ENCODE results near the gene PARL. TPM values are rescaled to one million over a fixed set of nuclear protein-coding genes. Genes with fewer than 3 reads are reported as not detected.

Gene PARL
- polyA plus RNA-seq, 1 of the 3 experiments (the other 2 are of a cell fraction) = 50.1 TPM

- H3K27ac ChIP-seq (ENCODE audit: low read depth in 2 of 2, low read length in 1 of 2) = no peak overlapping the region
- CTCF ChIA-PET = interaction anchor here (1.4 to 1.6 kb wide), 2 partner anchors 22 to 55 kb away, joined by 3 to 4 read pairs; no protein-coding TSS in a partner anchor
- peaks cover 0 to 17% of the 10 kb centered on the region in 2 experiments; a peak in 2 of 4 replicates for H3K4me1 ChIP-seq (ENCODE audit: control insufficient read depth in 1 of 2, insufficient read depth in 2 of 2, low read depth in 1 of 2, low read length in 1 of 2)
- H3K36me3 ChIP-seq (replicated peaks in 1 of 2; ENCODE audit: control insufficient read depth in 1 of 2, insufficient read depth in 2 of 2, low read length in 1 of 2) = no peaks in the 10 kb centered on the region
- 99% methylated on average over 10 of the region's 13 CpGs for WGBS (ENCODE audit: low lambda C conversion rate)
- H4K20me1 ChIP-seq (ENCODE audit: insufficient read depth) = 0 out of 2 replicates have a peak, but pooled peaks cover 3% of the 10 kb centered on the region
- no peak overlapping the region for H3K9ac ChIP-seq
- H3K9me3 ChIP-seq = no peaks in the 10 kb centered on the region
- H3K9me2 ChIP-seq = no peaks in the 10 kb centered on the region
- peaks cover 11% of the 10 kb centered on the region for H3F3A ChIP-seq (replicated peaks; ENCODE audit: insufficient read depth)
- TF ChIP-seq MAX (IDR thresholded peaks at IDR 0.05; ENCODE audit: low read depth) = no peak
- DNase-seq = no peak
- POLR2A ChIA-PET = no interaction called here
- H3K4me3 ChIP-seq (ENCODE audit: low read depth in 2 of 2, low read length in 1 of 2) = no peak overlapping the region
- H3K79me2 ChIP-seq (ENCODE audit: insufficient read depth) = no peaks in the 10 kb centered on the region
- no peaks in the 10 kb centered on the region for H3K27me3 ChIP-seq (ENCODE audit: insufficient read depth)
- no peak overlapping the region for H2AFZ ChIP-seq (ENCODE audit: low read depth)
- H3K4me2 ChIP-seq = no peak overlapping the region
These were observed 62.0 kb downstream of the PARL start for GRCh38 chr3:183822631-183823030.

GRCh38 chr3:183819831-183820230 lies 64.8 kb downstream of the PARL start:
- no peak overlapping the region for H3K27ac ChIP-seq (ENCODE audit: low read depth in 2 of 2, low read length in 1 of 2)
- peaks cover 0 to 5% of the 10 kb centered on the region in 2 experiments; a peak in 1 of 4 replicates for H3K4me1 ChIP-seq (ENCODE audit: control insufficient read depth in 1 of 2, insufficient read depth in 2 of 2, low read depth in 1 of 2, low read length in 1 of 2)
- H3K27me3 ChIP-seq (ENCODE audit: insufficient read depth) = no peaks in the 10 kb centered on the region
- no peaks in the 10 kb centered on the region for H4K20me1 ChIP-seq (ENCODE audit: insufficient read depth)
- no peak overlapping the region for H3K4me2 ChIP-seq
- peaks cover 0 to 5% of the 10 kb centered on the region in 2 experiments for H3K36me3 ChIP-seq (replicated peaks in 1 of 2; ENCODE audit: control insufficient read depth in 1 of 2, insufficient read depth in 2 of 2, low read length in 1 of 2)
- no peaks in the 10 kb centered on the region for H3F3A ChIP-seq (replicated peaks; ENCODE audit: insufficient read depth)
- no peak overlapping the region for H3K4me3 ChIP-seq (ENCODE audit: low read depth in 2 of 2, low read length in 1 of 2)
- 81% methylated on average over 4 of the region's 6 CpGs for WGBS (ENCODE audit: low lambda C conversion rate)
- no peak overlapping the region for H3K9ac ChIP-seq
- ChIA-PET POLR2A (no interaction called here), CTCF (no interaction called here)
- no peak for DNase-seq
- H3K79me2 ChIP-seq (ENCODE audit: insufficient read depth) = no peaks in the 10 kb centered on the region
- no peaks in the 10 kb centered on the region for H3K9me2 ChIP-seq
- H2AFZ ChIP-seq (ENCODE audit: low read depth) = no peak overlapping the region
- no peaks in the 10 kb centered on the region for H3K9me3 ChIP-seq
- TF ChIP-seq RFX5 (IDR thresholded peaks at IDR 0.05; ENCODE audit: low read length) (no peak), REST (IDR thresholded peaks at IDR 0.05; ENCODE audit: low read depth, low read length) (no peak), RCOR1 (IDR thresholded peaks at IDR 0.05; ENCODE audit: low read length) (no peak), FOSL2 (IDR thresholded peaks at IDR 0.05; ENCODE audit: borderline replicate concordance, low read depth) (no peak), CTCF (IDR thresholded peaks at IDR 0.05) (no peak), GATA2 (CRISPR knock-in tag; IDR thresholded peaks at IDR 0.05) (no peak), TEAD4 (IDR thresholded peaks at IDR 0.05; ENCODE audit: borderline replicate concordance, insufficient read depth) (no peak), USF2 (IDR thresholded peaks at IDR 0.05; ENCODE audit: borderline replicate concordance, low read depth, low read length) (no peak), PBX3 (IDR thresholded peaks at IDR 0.05) (no peak), TCF12 (IDR thresholded peaks at IDR 0.05) (no peak), POLR2AphosphoS5 (IDR thresholded peaks at IDR 0.05; ENCODE audit: low read depth, low read length) (no peak), GABPA (IDR thresholded peaks at IDR 0.05; ENCODE audit: low read depth) (no peak), YY1 (IDR thresholded peaks at IDR 0.05; ENCODE audit: low read depth) (no peak), ZBTB33 (IDR thresholded peaks at IDR 0.05; ENCODE audit: borderline replicate concordance, low read depth) (no peak), FOXM1 (IDR thresholded peaks at IDR 0.05; ENCODE audit: low read depth) (no peak), NFIC (IDR thresholded peaks at IDR 0.05; ENCODE audit: borderline replicate concordance) (no peak), CHD2 (IDR thresholded peaks at IDR 0.05; ENCODE audit: low read length, partially characterized antibody) (no peak), MEF2A (IDR thresholded peaks at IDR 0.05; ENCODE audit: borderline replicate concordance, low read depth) (no peak)

All from SK-N-SH (cell line).